SK-N-SH (cell line): ENCODE data around the gene IGHMBP2. TPM values are rescaled to one million over a fixed set of nuclear protein-coding genes. Genes with fewer than 3 reads are reported as not detected.
A peak's percentile ranks its signal among the peaks of the same experiment; 100 is the strongest.

Experiments used
- CTCF ChIA-PET: fragments of 300-600, 350-600 bp; formaldehyde crosslinking; extraction: SDS; loops from one replicate; lab custom pipeline; 2021; lab: Yijun Ruan, JAX
- POLR2A ChIA-PET: fragments of 350-600 bp; sonication (Branson Sonifier 250); formaldehyde crosslinking; extraction: SDS; loops from one replicate; lab custom pipeline; 2020; ENCODE audit warnings: antibody characterized with exemption, inconsistent platforms; lab: Yijun Ruan, JAX
- DNase-seq: peaks from one replicate; pipeline ENCODE4 v3.0.0; 2012
- H2AFZ ChIP-seq: fragments of 200-600 bp; sonication (generic); 2 replicates; pipeline ENCODE4 v1.8.1; 2016; ENCODE audit warnings: antibody characterized with exemption, mild to moderate bottlenecking, low read depth
- H3F3A ChIP-seq: fragments of 200-600 bp; sonication (generic); replicated peaks from 2 replicates; pipeline ENCODE3; 2016; ENCODE audit warnings: antibody characterized with exemption, mild to moderate bottlenecking; ENCODE audit not compliant: insufficient read depth
- H3K27ac ChIP-seq, 2 experiments: fragments of 200-500 bp in 1 of 2; fragments of 200-600 bp in 1 of 2; sonication (Bioruptor generic) in 1 of 2; sonication (generic), shearing (Covaris generic) in 1 of 2; 2 replicates each; pipeline versions ENCODE4 v1.5.1 to v1.6.1; 2014 to 2016; ENCODE audit warnings: low read depth in 2 of 2, inconsistent platforms in 1 of 2, low read length in 1 of 2, mild to moderate bottlenecking in 1 of 2, mixed read lengths in 1 of 2
- H3K27me3 ChIP-seq: fragments of 200-600 bp; sonication (generic), shearing (Covaris generic); 2 replicates; pipeline ENCODE4 v1.6.1; 2016; ENCODE audit warnings: mixed run types; ENCODE audit not compliant: insufficient read depth
- H3K36me3 ChIP-seq, 2 experiments: fragments of 200-500 bp in 1 of 2; fragments of 200-600 bp in 1 of 2; sonication (Bioruptor generic) in 1 of 2; sonication (generic) in 1 of 2; replicated peaks in 1 of 2; 2 replicates each; pipeline versions ENCODE3 to v1.5.1; 2014 to 2016; ENCODE audit warnings: low read length in 1 of 2, mild to moderate bottlenecking in 1 of 2; ENCODE audit not compliant: insufficient read depth in 2 of 2, control insufficient read depth in 1 of 2
- H3K4me1 ChIP-seq, 2 experiments: fragments of 200-500 bp in 1 of 2; fragments of 200-600 bp in 1 of 2; sonication (Bioruptor generic) in 1 of 2; sonication (generic), shearing (Covaris generic) in 1 of 2; 2 replicates each; pipeline versions ENCODE4 v1.5.1 to v1.6.1; 2014 to 2016; ENCODE audit warnings: low read depth in 1 of 2, low read length in 1 of 2, mixed run types in 1 of 2; ENCODE audit not compliant: insufficient read depth in 2 of 2, control insufficient read depth in 1 of 2
- H3K4me2 ChIP-seq: fragments of 200-600 bp; sonication (generic), shearing (Covaris generic); 2 replicates; pipeline ENCODE4 v1.6.1; 2017; ENCODE audit warnings: mixed run types
- H3K4me3 ChIP-seq, 2 experiments: fragments of 200-500 bp in 1 of 2; fragments of 200-600 bp in 1 of 2; sonication (Bioruptor generic) in 1 of 2; sonication (generic), shearing (Covaris generic) in 1 of 2; 2 replicates each; pipeline versions ENCODE4 v1.5.1 to v1.8.1; 2014 to 2016; ENCODE audit warnings: low read depth in 2 of 2, inconsistent platforms in 1 of 2, low read length in 1 of 2, mild to moderate bottlenecking in 1 of 2, mixed read lengths in 1 of 2, moderate library complexity in 1 of 2
- H3K79me2 ChIP-seq: fragments of 200-600 bp; sonication (generic); 2 replicates; pipeline ENCODE4 v1.8.1; 2017; ENCODE audit warnings: mild to moderate bottlenecking; ENCODE audit not compliant: insufficient read depth
- H3K9ac ChIP-seq: fragments of 200-600 bp; sonication (generic); 2 replicates; pipeline ENCODE4 v1.6.1; 2017; ENCODE audit warnings: mixed run types
- H3K9me2 ChIP-seq: fragments of 200-600 bp; sonication (generic); 2 replicates; pipeline ENCODE4 v1.6.1; 2017; ENCODE audit warnings: mixed run types
- H3K9me3 ChIP-seq: fragments of 200-600 bp; sonication (generic); 2 replicates; pipeline ENCODE4 v1.6.1; 2017; ENCODE audit warnings: mixed run types, mild to moderate bottlenecking, moderate library complexity
- H4K20me1 ChIP-seq: fragments of 200-600 bp; sonication (generic); 2 replicates; pipeline ENCODE4 v1.6.1; 2017; ENCODE audit warnings: mild to moderate bottlenecking, mixed run types; ENCODE audit not compliant: insufficient read depth
- CHD2 ChIP-seq: fragments of 150-350 bp; IDR thresholded peaks from 2 replicates; pipeline ENCODE4 v1.6.1; 2018; ENCODE audit warnings: low read length; ENCODE audit not compliant: partially characterized antibody
- EP300 ChIP-seq, 2 experiments: IDR thresholded peaks; 2 replicates each; pipeline versions ENCODE4 v1.4.0 to v1.6.1; 2012; ENCODE audit warnings: borderline replicate concordance in 1 of 2, low read depth in 1 of 2, low read length in 1 of 2
- EZH2phosphoT487 ChIP-seq: fragments of 200-600 bp; sonication (generic); IDR thresholded peaks from 2 replicates; pipeline ENCODE4 v1.6.1; 2017; ENCODE audit warnings: low read depth, mixed run types, mild to moderate bottlenecking, antibody characterized with exemption, moderate library complexity, borderline replicate concordance
- JUND ChIP-seq: IDR thresholded peaks from 2 replicates; pipeline ENCODE4 v1.4.0; 2012
- MAX ChIP-seq: IDR thresholded peaks from 2 replicates; pipeline ENCODE4 v1.4.0; 2012; ENCODE audit warnings: low read depth
- MXI1 ChIP-seq: IDR thresholded peaks from 2 replicates; pipeline ENCODE4 v1.6.1; 2012; ENCODE audit warnings: mild to moderate bottlenecking, low read depth, low read length, improper control_type of control experiment
- NFIC ChIP-seq: IDR thresholded peaks from 2 replicates; pipeline ENCODE4 v1.4.0; 2012; ENCODE audit warnings: borderline replicate concordance
- NRF1 ChIP-seq: IDR thresholded peaks from 2 replicates; pipeline ENCODE4 v1.6.1; 2012; ENCODE audit warnings: low read depth, mild to moderate bottlenecking, low read length
- PBX3 ChIP-seq: IDR thresholded peaks from 2 replicates; pipeline ENCODE4; 2012
- SIN3A ChIP-seq: IDR thresholded peaks from 2 replicates; pipeline ENCODE4 v1.6.1; 2012; ENCODE audit warnings: low read depth, mild to moderate bottlenecking, low read length, moderate library complexity, borderline replicate concordance
- SMC3 ChIP-seq: IDR thresholded peaks from 2 replicates; pipeline ENCODE4 v1.6.1; 2012; ENCODE audit warnings: low read depth, low read length, improper control_type of control experiment
- TCF12 ChIP-seq: IDR thresholded peaks from 2 replicates; pipeline ENCODE4 v1.4.0; 2012
- ZBTB33 ChIP-seq: IDR thresholded peaks from 2 replicates; pipeline ENCODE4 v1.4.0; 2012; ENCODE audit warnings: low read depth, borderline replicate concordance
- WGBS: methylation state at CpG from one replicate; pipeline ENCODE4 v1.1.6; 2017; ENCODE audit warnings: low lambda C conversion rate; 5-methylcytosine and 5-hydroxymethylcytosine counted together
- polyA plus RNA-seq, 3 experiments: library from polyadenylated mRNA; depleted of rRNA; stranded (reverse); fragments of >200 nt; gene quantifications; 2 replicates each; pipeline ENCODE4 v1.2.3, GENCODE V29; 2012

The IGHMBP2 gene
- polyA plus RNA-seq, 1 of the 3 experiments (the other 2 are of a cell fraction): 9.0 TPM

GRCh38 chr11:68950270-68950669, 46.6 kb downstream of the IGHMBP2 start (continued):
- no peak for TF ChIP-seq PBX3
- no peak for TF ChIP-seq MXI1
- TF ChIP-seq EZH2phosphoT487: no peak
- 0 out of 2 replicates have a peak, but pooled peaks have one; percentile 12 for TF ChIP-seq SMC3
- TF ChIP-seq NFIC: no peak
- no peak for TF ChIP-seq SIN3A
- TF ChIP-seq TCF12: no peak

- H3F3A ChIP-seq: no peaks in the 10 kb centered on the region
- no peaks in the 10 kb centered on the region for H3K27me3 ChIP-seq
- H3K9me2 ChIP-seq: no peaks in the 10 kb centered on the region
- no peaks in the 10 kb centered on the region for H3K9me3 ChIP-seq
- WGBS: 62% methylated on average over 6 of the region's 9 CpGs
- no peak for DNase-seq
- CTCF ChIA-PET: interaction anchor here (1.5 kb wide), 1 partner anchor 50 kb away, joined by 5 read pairs; no protein-coding TSS in a partner anchor
- H4K20me1 ChIP-seq: no peaks in the 10 kb centered on the region
- no peaks in the 10 kb centered on the region for H3K36me3 ChIP-seq
- H3K9ac ChIP-seq: no peak overlapping the region
- no peak for TF ChIP-seq EP300 (IDR thresholded peaks at IDR 0.05; ENCODE audit: borderline replicate concordance in 1 of 2, low read depth in 1 of 2, low read length in 1 of 2)
- TF ChIP-seq NRF1: no peak
- no peak for TF ChIP-seq JUND
- TF ChIP-seq SMC3: no peak
- TF ChIP-seq MAX: no peak
- TF ChIP-seq ZBTB33: no peak
- TF ChIP-seq CHD2: no peak
- TF ChIP-seq SIN3A: no peak
- TF ChIP-seq, all 33 proteins: peak for 0
- Histone ChIP-seq H2AFZ (no peak overlapping the region), H3K4me2 (no peak overlapping the region), H3K79me2 (no peaks in the 10 kb centered on the region), H3K27ac (no peak overlapping the region), H3K4me1 (no peaks in the 10 kb centered on the region), H3K4me3 (no peak overlapping the region)
- POLR2A ChIA-PET: no interaction called here
These were observed 47.1 kb downstream of the IGHMBP2 start for GRCh38 chr11:68950762-68951161.
